Cardiac fibroblast (primary cell): ENCODE measurements around the gene STX17.
A peak's percentile ranks its signal among the peaks of the same experiment; 100 is the strongest.

ENCODE experiments used
- DNase-seq, 2 donors: peaks; one replicate each; pipeline versions ENCODE4 v3.0.0 to v3.0.0-alpha.2; 2010; ENCODE audit warnings: low read depth in 2 of 2
- H3K4me3 ChIP-seq, 2 donors: replicated peaks in 1 of 2; 1 replicate in 1 of 2; 2 replicates in 1 of 2; pipeline ENCODE4 v1.5.1; 2011; ENCODE audit warnings: low read depth in 2 of 2, low read length in 2 of 2, mild to moderate bottlenecking in 2 of 2, moderate library complexity in 1 of 2
- CTCF ChIP-seq: IDR thresholded peaks from one replicate; pipeline ENCODE4 v1.5.1; 2011; ENCODE audit warnings: low read depth, mild to moderate bottlenecking, low read length, inconsistent platforms

The STX17 gene

GRCh38 chr9:99903393-99903792 lies 3.1 kb upstream of the STX17 start:
- H3K4me3 ChIP-seq, result no peak overlapping the region
- no peak for TF ChIP-seq CTCF
- no peak for DNase-seq

GRCh38 chr9:99905833-99906402 lies 536 bp upstream of the STX17 start:
- no peak for TF ChIP-seq CTCF
- peak overlapping the region; percentile 74 to 82 for H3K4me3 ChIP-seq
- peak in 1 of 2 donors; percentile 21 for DNase-seq

- peak overlapping the region; percentile 74 to 82 for H3K4me3 ChIP-seq
- no peak for DNase-seq
- TF ChIP-seq CTCF, result no peak
Measured at GRCh38 chr9:99907208-99907532, 716 bp downstream of the STX17 start.

GRCh38 chr9:99911600-99911999 lies 5.1 kb downstream of the STX17 start:
- H3K4me3 ChIP-seq, result no peak overlapping the region
- no peak for DNase-seq
- no peak for TF ChIP-seq CTCF

GRCh38 chr9:99916650-99917049 lies 10.2 kb downstream of the STX17 start:
- DNase-seq, result no peak
- TF ChIP-seq CTCF, result no peak
- no peak overlapping the region for H3K4me3 ChIP-seq

GRCh38 chr9:99918134-99918533 lies 11.7 kb downstream of the STX17 start:
- no peak for TF ChIP-seq CTCF
- no peak for DNase-seq
- H3K4me3 ChIP-seq, result no peak overlapping the region

GRCh38 chr9:99919930-99920329 lies 13.5 kb downstream of the STX17 start:
- no peak for TF ChIP-seq CTCF

More at GRCh38 chr9:99919930-99920329, 13.5 kb downstream of the STX17 start:
- DNase-seq, result no peak
- H3K4me3 ChIP-seq, result no peak overlapping the region
